ENCODE results near the gene SPEF1.

GRCh38 chr20:3784863-3785239 lies 3.6 kb upstream of the SPEF1 start:
- no peak for TF ChIP-seq CTCF (IDR thresholded peaks at IDR 0.05 in 8 of 11, conservative IDR thresholded peaks at IDR 0.05 in 3 of 11)
- no peak for TF ChIP-seq POLR2AphosphoS5 (IDR thresholded peaks at IDR 0.05)
- no peak for TF ChIP-seq POLR2A (IDR thresholded peaks at IDR 0.05)
